Dermis blood vessel endothelial cell (primary cell): ENCODE data around the gene IDS. TPM values are rescaled to one million over a fixed set of nuclear protein-coding genes. Genes with fewer than 3 reads are reported as not detected.

Experiments
- DNase-seq: peaks from one replicate; pipeline ENCODE4 v3.0.0; 2010
- total RNA-seq: library from RNA; depleted of rRNA; stranded (reverse); fragments of >200 nt; gene quantifications from 2 replicates; pipeline ENCODE4 v1.2.3, GENCODE V29; 2014

The IDS gene
- total RNA-seq, 1 donor from 2014 or later: 26.4 TPM

DNA sequence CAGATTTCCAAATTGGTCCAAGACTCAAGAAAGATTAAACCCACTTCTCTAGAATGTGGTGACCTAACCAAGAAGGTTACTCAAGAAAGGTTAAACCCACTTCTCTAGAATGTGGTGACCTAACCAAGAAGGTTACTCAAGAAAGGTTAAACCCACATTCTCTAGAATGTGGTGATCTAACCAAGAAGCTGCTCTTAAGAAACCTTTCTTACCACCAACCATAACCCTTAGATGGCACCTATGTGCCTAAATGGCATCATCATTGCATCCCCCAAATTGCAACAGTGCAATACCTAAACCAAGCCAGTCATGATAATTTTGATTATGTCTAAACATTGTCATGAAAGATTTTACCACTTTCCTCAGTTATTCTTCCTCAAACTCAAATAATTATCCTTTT lies 49.2 kb downstream of the IDS start:
- DNase-seq: no peak

DNA sequence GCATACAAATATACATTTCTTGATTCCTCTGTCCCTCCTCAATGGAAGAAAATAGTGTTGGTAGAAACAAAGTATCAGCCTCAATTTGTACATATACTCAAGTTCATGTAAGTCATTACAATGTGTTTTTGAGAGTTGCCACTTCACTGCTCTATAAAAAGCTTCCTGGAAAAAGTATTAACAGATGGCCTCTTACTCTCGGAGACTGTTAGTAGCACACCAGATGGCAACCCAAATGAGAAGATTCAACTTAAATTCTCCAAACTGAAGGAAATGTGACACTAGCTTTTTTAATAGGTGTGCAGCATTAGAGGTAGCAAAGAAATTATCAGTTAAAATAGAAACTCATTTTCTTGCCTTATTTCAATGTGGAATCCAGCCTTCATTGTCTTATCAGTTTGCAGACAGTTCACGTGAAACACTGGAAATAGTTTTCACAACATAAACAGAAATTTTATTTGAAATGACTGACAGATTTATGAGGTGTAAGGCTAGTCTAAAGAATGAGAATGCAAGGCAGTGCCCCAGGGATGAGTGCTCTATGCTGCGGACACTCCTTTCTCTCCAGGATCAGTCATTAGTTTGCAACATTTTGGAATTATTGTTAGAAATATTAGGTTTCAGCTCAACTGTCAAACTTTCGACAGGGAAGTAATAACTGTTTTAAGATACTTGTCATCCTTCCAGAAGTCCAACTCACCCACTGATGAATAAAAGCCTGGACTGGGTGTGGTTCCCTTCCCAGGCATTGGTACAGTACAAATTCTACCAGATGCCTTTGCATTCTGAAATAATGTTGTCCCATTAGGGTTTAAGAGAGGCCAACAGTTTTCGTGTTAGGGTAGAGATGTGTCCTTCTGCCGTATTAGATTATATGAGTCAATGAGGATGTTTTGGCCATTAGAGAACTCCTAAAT lies 50.9 kb downstream of the IDS start:
- DNase-seq: no peak

DNA sequence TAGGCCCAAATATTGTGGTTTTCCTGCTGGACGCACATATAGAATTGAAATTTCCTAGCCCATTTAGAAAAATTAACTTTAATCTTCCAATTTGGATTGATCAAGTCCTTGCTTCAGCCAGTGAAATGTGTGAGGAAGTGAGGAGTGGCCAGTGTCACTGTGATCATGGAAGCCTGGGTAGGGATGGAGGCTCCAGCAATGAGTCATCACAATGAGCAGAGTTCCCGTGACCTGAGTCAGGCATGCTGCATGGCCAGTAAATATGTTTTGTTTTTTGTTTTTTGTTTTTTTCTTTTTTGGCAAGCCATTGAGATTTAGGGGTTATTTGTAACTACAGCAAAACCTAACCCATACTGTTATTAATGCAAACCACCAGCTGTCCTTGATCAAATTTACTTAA lies 52.1 kb downstream of the IDS start:
- DNase-seq: peak; percentile 24

DNA sequence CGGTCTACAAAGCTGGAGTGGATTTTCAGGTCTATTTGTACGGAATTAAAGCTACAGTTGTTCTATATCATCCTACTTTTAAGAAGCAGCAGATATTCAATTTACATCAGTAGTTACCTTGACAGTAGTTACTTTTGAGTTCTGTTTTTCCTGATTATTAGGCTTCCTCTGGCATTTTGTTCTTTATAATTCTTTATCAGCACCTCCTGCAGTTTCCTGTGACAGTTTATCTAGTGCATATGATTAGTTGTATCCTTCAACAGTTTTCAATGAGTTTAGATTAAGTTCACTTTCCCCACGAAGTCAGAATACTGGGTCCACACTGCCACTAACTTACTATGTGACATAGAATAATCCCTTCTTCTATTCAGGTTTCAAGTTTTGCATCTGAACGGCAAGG lies 71.7 kb downstream of the IDS start:
- DNase-seq: no peak

DNA sequence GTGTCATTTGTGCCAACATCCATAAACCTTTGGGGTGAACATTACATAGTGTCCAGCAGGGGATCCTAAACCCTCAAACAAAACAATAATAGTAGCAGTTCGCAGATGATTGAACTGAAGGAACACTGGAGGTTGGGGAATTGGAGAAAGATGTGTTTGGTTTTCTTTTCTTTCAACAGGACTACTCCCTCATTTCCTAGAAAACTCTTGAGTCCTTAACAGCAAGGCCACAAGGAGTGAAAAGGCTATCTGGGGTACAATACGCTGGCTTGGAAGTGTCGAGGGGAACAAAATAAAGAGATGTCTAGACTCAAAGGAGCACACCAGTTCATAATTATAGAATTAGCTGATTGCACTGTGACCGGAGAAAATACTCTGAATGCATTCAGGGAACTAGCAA lies 72.1 kb downstream of the IDS start:
- no peak for DNase-seq

Other genes starting within 250 kb of the IDS start
- gene EOLA1, start 35.7 kb upstream of the IDS start, total RNA-seq: 15.5 and 23.1 TPM in 2 replicates
- gene HSFX3, start 44.6 kb upstream of the IDS start, total RNA-seq: not detected in 2 replicates
- gene MAGEA9B, start 82.2 kb upstream of the IDS start, total RNA-seq: not detected in 2 replicates
- gene HSFX2, start 90.0 kb upstream of the IDS start, total RNA-seq: 0.37 TPM in 1 of 2 replicates, not detected in the other
- gene TMEM185A, start 126.5 kb upstream of the IDS start, total RNA-seq: 17.1 and 17.9 TPM in 2 replicates
- not detected in 2 replicates for gene MAGEA11, start 206.8 kb upstream of the IDS start, total RNA-seq